GM21717 (cell line): Measurements from ENCODE around the gene ARHGAP18.
A peak's percentile ranks its signal among the peaks of the same experiment; 100 is the strongest.

Source experiments
- ATAC-seq: cut with Tn5 transposase; IDR thresholded peaks from one replicate; pipeline ENCODE4 v1.9.1; 2021; ENCODE audit warnings: mild to moderate bottlenecking, moderate library complexity; ENCODE audit not compliant: unreplicated experiment

Gene ARHGAP18

GRCh38 chr6:129645830-129646579, 64.0 kb downstream of the ARHGAP18 start:
- no peak for ATAC-seq

GRCh38 chr6:129645106-129645829, 64.7 kb downstream of the ARHGAP18 start:
- no peak for ATAC-seq

- ATAC-seq: no peak
Observed at GRCh38 chr6:129644567-129645015, 65.4 kb downstream of the ARHGAP18 start.

- ATAC-seq: no peak
Observed at GRCh38 chr6:129643968-129644367, 66.0 kb downstream of the ARHGAP18 start.

- no peak for ATAC-seq
Observed at GRCh38 chr6:129643176-129643575, 66.8 kb downstream of the ARHGAP18 start.

GRCh38 chr6:129642322-129642721, 67.7 kb downstream of the ARHGAP18 start:
- no peak for ATAC-seq

- no peak for ATAC-seq
Observed at GRCh38 chr6:129641344-129641743, 68.6 kb downstream of the ARHGAP18 start.

GRCh38 chr6:129638686-129639085, 71.3 kb downstream of the ARHGAP18 start:
- no peak for ATAC-seq

- ATAC-seq: no peak
Observed at GRCh38 chr6:129638055-129638684, 71.8 kb downstream of the ARHGAP18 start.

GRCh38 chr6:129637340-129638054, 72.5 kb downstream of the ARHGAP18 start:
- no peak for ATAC-seq

- no peak for ATAC-seq
Observed at GRCh38 chr6:129635396-129636130, 74.4 kb downstream of the ARHGAP18 start.

- no peak for ATAC-seq
Observed at GRCh38 chr6:129634411-129635230, 75.4 kb downstream of the ARHGAP18 start.

GRCh38 chr6:129633529-129633928, 76.4 kb downstream of the ARHGAP18 start:
- no peak for ATAC-seq

- ATAC-seq: no peak
Observed at GRCh38 chr6:129632172-129632613, 77.8 kb downstream of the ARHGAP18 start.

GRCh38 chr6:129631070-129631469, 78.9 kb downstream of the ARHGAP18 start:
- ATAC-seq: no peak

- peak; percentile 45 for ATAC-seq
Observed at GRCh38 chr6:129630596-129630995, 79.4 kb downstream of the ARHGAP18 start.

GRCh38 chr6:129628101-129628815, 81.7 kb downstream of the ARHGAP18 start:
- ATAC-seq: no peak

GRCh38 chr6:129624488-129624887, 85.5 kb downstream of the ARHGAP18 start:
- ATAC-seq: no peak
